K562 (cell line): ENCODE data around the gene INPP4B.

Experiments
- CTCF ChIP-seq, 3 experiments: IDR thresholded peaks in 2 of 3; conservative IDR thresholded peaks in 1 of 3; 2 replicates each; pipeline ENCODE4 v1.5.1; 2011 to 2012; ENCODE audit warnings: low read length in 3 of 3, mild to moderate bottlenecking in 3 of 3, control low read depth in 2 of 3, improper control_type of control experiment in 1 of 3, inconsistent platforms in 1 of 3, low read depth in 1 of 3, mixed read lengths in 1 of 3, moderate library complexity in 1 of 3; ENCODE audit not compliant: insufficient read depth in 2 of 3
- KAT8 ChIP-seq: fragments of 450-650 bp; IDR thresholded peaks from 2 replicates; pipeline ENCODE4 v1.6.1; 2016; ENCODE audit warnings: low read depth, mild to moderate bottlenecking
- TF ChIP-seq, protein P1 (sequence below): fragments of 200-800 bp; sonication (Bioruptor generic); IDR thresholded peaks from 2 replicates; pipeline ENCODE4 v1.6.1; 2016; ENCODE audit warnings: missing genetic modification characterization, missing compliant biosample characterization
- TF ChIP-seq, protein P2 (sequence below): fragments of 250-450 bp; sonication (Bioruptor Pico); IDR thresholded peaks from 2 replicates; pipeline ENCODE4 v1.4.0; 2020; ENCODE audit warnings: mild to moderate bottlenecking
- TF ChIP-seq, protein P3 (sequence below): fragments of 450-650 bp; formaldehyde crosslinking; IDR thresholded peaks from 2 replicates; pipeline ENCODE4 v1.4.0; 2022; ENCODE audit warnings: missing genetic modification characterization

DNA sequence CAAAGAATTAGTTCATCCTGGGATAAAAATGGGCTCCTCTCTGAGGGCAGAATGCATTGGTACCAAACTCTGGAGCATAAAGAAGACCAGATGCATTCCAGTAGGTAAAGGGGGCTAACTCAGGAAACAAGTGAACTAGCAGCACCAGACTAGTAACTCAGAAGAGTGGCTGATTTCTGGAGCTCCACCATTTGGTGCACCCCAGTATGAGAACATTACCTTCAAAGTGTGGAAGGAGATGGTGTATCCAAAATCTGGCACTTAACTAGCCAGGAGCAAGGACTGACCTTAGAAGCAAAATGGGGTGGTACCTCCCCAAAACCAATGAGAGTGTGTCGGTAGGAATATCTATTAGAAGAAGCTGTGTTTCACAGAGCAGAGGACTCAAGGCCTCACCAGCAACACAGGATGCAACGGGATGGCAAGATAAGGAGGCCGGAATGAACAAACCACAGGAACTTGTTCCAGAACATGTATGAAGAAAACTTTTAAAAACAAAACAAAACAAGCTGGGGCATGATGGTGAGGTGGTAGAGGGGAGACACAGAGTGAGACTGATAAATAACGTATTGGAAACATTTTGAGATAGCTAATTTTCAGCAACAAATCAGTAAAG is 142.3 kb downstream of the INPP4B start:
- TF ChIP-seq KAT8 (no peak), CTCF (IDR thresholded peaks at IDR 0.05 in 2 of 3, conservative IDR thresholded peaks at IDR 0.05 in 1 of 3; ENCODE audit: insufficient read depth in 2 of 3, low read depth in 1 of 3, low read length in 3 of 3) (no peak)
- TF ChIP-seq, protein P1, sequence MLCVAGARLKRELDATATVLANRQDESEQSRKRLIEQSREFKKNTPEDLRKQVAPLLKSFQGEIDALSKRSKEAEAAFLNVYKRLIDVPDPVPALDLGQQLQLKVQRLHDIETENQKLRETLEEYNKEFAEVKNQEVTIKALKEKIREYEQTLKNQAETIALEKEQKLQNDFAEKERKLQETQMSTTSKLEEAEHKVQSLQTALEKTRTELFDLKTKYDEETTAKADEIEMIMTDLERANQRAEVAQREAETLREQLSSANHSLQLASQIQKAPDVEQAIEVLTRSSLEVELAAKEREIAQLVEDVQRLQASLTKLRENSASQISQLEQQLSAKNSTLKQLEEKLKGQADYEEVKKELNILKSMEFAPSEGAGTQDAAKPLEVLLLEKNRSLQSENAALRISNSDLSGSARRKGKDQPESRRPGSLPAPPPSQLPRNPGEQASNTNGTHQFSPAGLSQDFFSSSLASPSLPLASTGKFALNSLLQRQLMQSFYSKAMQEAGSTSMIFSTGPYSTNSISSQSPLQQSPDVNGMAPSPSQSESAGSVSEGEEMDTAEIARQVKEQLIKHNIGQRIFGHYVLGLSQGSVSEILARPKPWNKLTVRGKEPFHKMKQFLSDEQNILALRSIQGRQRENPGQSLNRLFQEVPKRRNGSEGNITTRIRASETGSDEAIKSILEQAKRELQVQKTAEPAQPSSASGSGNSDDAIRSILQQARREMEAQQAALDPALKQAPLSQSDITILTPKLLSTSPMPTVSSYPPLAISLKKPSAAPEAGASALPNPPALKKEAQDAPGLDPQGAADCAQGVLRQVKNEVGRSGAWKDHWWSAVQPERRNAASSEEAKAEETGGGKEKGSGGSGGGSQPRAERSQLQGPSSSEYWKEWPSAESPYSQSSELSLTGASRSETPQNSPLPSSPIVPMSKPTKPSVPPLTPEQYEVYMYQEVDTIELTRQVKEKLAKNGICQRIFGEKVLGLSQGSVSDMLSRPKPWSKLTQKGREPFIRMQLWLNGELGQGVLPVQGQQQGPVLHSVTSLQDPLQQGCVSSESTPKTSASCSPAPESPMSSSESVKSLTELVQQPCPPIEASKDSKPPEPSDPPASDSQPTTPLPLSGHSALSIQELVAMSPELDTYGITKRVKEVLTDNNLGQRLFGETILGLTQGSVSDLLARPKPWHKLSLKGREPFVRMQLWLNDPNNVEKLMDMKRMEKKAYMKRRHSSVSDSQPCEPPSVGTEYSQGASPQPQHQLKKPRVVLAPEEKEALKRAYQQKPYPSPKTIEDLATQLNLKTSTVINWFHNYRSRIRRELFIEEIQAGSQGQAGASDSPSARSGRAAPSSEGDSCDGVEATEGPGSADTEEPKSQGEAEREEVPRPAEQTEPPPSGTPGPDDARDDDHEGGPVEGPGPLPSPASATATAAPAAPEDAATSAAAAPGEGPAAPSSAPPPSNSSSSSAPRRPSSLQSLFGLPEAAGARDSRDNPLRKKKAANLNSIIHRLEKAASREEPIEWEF (CRISPR knock-in tag) = no peak
- TF ChIP-seq, protein P2, sequence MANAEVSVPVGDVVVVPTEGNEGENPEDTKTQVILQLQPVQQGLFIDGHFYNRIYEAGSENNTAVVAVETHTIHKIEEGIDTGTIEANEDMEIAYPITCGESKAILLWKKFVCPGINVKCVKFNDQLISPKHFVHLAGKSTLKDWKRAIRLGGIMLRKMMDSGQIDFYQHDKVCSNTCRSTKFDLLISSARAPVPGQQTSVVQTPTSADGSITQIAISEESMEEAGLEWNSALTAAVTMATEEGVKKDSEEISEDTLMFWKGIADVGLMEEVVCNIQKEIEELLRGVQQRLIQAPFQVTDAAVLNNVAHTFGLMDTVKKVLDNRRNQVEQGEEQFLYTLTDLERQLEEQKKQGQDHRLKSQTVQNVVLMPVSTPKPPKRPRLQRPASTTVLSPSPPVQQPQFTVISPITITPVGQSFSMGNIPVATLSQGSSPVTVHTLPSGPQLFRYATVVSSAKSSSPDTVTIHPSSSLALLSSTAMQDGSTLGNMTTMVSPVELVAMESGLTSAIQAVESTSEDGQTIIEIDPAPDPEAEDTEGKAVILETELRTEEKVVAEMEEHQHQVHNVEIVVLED (CRISPR knock-in tag) = no peak
- TF ChIP-seq, protein P3, sequence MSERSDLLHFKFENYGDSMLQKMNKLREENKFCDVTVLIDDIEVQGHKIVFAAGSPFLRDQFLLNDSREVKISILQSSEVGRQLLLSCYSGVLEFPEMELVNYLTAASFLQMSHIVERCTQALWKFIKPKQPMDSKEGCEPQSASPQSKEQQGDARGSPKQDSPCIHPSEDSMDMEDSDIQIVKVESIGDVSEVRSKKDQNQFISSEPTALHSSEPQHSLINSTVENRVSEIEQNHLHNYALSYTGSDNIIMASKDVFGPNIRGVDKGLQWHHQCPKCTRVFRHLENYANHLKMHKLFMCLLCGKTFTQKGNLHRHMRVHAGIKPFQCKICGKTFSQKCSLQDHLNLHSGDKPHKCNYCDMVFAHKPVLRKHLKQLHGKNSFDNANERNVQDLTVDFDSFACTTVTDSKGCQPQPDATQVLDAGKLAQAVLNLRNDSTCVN (CRISPR knock-in tag) = no peak
